Skeletal muscle satellite cell (primary cell): Measurements from ENCODE around the gene SH3RF2.
"Not testable (repeated sequence)": the region's sequence is repeated elsewhere in the genome, so short reads cannot be mapped to it uniquely, and the experiment has no call there.

ENCODE experiments used
- H3K27me3 ChIP-seq: 2 replicates; pipeline ENCODE4 v1.7.0; 2013; ENCODE audit warnings: low read length; ENCODE audit not compliant: control insufficient read depth, insufficient read depth
- H3K36me3 ChIP-seq: 2 replicates; pipeline ENCODE4 v1.7.0; 2013; ENCODE audit warnings: mild to moderate bottlenecking, control low read depth, low read length; ENCODE audit not compliant: insufficient read depth
- H3K4me1 ChIP-seq: 2 replicates; pipeline ENCODE4 v1.7.0; 2013; ENCODE audit warnings: low read length; ENCODE audit not compliant: control insufficient read depth, insufficient read depth
- H3K4me2 ChIP-seq: 2 replicates; pipeline ENCODE4 v1.7.0; 2013; ENCODE audit warnings: mild to moderate bottlenecking, low read length
- H3K4me3 ChIP-seq: 2 replicates; pipeline ENCODE4 v1.7.0; 2013; ENCODE audit warnings: low read length
- H3K9ac ChIP-seq: 2 replicates; pipeline ENCODE4 v1.7.0; 2013; ENCODE audit warnings: mild to moderate bottlenecking, low read depth, low read length, moderate library complexity
- H3K9me3 ChIP-seq: replicated peaks from 2 replicates; pipeline ENCODE4 v1.7.0; 2013; ENCODE audit warnings: mild to moderate bottlenecking, control low read depth, low read length

Gene SH3RF2

DNA sequence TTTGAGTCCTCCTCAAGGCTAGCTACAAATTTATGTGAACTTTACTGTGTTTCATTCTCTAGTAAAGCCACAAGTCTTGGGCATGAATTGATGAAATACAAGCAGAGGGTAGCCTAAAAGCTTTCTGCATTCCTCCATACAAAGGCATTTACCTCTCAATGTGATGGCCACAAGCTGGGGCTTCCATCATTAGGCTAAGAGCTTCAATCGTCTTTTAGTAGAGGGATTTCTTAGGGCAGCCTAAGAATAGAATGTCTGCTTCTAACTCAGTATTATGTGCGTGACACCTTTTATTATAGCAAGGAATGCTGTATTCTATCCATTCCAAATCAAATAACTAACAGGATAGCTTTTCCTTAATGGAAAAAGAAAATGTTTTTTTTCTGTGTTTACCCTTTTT is 165.3 kb downstream of the SH3RF2 start:
- Histone ChIP-seq H3K36me3 (peaks cover 5% of the 10 kb centered on the region), H3K27me3 (no peaks in the 10 kb centered on the region), H3K9me3 (no peaks in the 10 kb centered on the region), H3K4me2 (no peak overlapping the region), H3K4me1 (no peaks in the 10 kb centered on the region), H3K4me3 (no peak overlapping the region), H3K9ac (no peak overlapping the region)

DNA sequence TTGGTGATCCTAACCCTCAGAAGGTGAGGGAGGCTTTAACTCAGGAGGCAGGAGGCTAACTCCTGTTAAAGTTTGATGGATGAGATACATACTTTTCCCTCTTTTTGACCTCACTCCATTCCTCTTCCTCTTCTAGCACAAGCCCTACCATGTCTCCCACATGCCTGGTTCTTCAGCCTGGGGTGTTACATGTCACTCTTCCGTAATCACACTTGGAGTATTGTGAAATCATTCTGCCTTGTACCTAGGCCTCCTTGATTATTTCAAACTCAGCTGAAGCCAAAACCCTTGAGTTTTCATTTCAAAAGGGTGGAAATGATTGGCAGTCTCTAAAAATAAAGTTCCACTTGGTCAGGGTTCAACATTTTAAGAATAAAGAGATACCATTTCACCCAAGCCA is 167.2 kb downstream of the SH3RF2 start:
- Histone ChIP-seq H3K9ac (no peak overlapping the region), H3K4me2 (no peak overlapping the region), H3K4me3 (no peak overlapping the region), H3K4me1 (no peaks in the 10 kb centered on the region), H3K36me3 (peaks cover 5% of the 10 kb centered on the region), H3K9me3 (no peaks in the 10 kb centered on the region), H3K27me3 (no peaks in the 10 kb centered on the region)

- H3K4me3 ChIP-seq: no peak within 1 kb of the TSS
- peaks cover 5% of the 10 kb centered on the region for H3K36me3 ChIP-seq
- H3K9ac ChIP-seq: no peak within 1 kb of the TSS
- H3K4me2 ChIP-seq: no peak within 1 kb of the TSS
- no peaks in the 10 kb centered on the region for H3K9me3 ChIP-seq
- no peaks in the 10 kb centered on the region for H3K4me1 ChIP-seq
- H3K27me3 ChIP-seq: no peaks in the 10 kb centered on the region
Measured at GRCh38 chr5:146105477-146105876, 169.1 kb downstream of the SH3RF2 start, which contains the start of gene PLAC8L1. Gene PLAC8L1, minus strand, starts transcription at chr5:146105577. Its CDS starts 1,266 bp downstream, at chr5:146104311.

DNA sequence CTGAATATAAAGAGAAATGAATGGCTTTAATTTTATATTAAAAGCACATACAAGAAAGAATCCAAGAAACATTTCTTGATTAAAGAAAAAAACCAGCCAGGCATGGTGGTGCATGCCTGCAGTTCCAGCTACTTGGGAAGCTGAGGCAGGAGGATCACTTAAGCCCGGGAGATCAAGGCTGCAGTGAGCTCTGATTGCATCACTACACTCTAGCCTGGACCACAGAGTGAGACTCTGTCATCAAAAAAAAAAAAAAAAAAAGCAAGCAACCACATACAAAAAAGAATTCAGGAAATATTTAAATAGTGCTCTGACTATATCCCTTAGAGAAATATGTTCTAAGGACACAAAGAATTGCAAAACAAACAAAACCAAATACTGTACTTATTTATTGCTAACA is 171.5 kb downstream of the SH3RF2 start:
- no peak overlapping the region for H3K4me2 ChIP-seq
- peaks cover 15% of the 10 kb centered on the region for H3K36me3 ChIP-seq
- no peaks in the 10 kb centered on the region for H3K9me3 ChIP-seq
- H3K4me3 ChIP-seq: no peak overlapping the region
- H3K9ac ChIP-seq: no peak overlapping the region
- no peaks in the 10 kb centered on the region for H3K4me1 ChIP-seq
- H3K27me3 ChIP-seq: no peaks in the 10 kb centered on the region

DNA sequence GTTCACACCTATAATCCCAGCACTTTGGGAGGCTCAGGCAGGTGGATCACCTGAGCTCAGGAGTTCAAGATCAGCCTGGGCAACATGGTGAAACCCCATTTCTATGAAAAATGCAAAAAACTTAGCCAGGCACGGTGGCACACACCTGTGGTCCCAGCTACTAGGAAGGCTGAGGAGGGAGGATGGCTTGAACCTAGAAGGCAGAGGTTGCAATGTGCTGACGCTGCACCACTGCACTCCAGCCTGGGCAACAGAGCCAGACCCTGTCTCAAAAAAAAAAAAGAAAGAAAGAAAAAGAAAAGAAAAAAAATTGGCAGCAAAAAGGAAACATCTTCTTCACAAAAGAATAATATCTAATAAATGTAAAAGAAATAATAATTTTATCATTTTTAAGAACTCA is 172.5 kb downstream of the SH3RF2 start:
- not testable (repeated sequence) for H3K4me1 ChIP-seq, H3K4me3 ChIP-seq, H3K4me2 ChIP-seq, H3K9me3 ChIP-seq, H3K27me3 ChIP-seq, H3K9ac ChIP-seq
- H3K36me3 ChIP-seq: peaks cover 18% of the 10 kb centered on the region

DNA sequence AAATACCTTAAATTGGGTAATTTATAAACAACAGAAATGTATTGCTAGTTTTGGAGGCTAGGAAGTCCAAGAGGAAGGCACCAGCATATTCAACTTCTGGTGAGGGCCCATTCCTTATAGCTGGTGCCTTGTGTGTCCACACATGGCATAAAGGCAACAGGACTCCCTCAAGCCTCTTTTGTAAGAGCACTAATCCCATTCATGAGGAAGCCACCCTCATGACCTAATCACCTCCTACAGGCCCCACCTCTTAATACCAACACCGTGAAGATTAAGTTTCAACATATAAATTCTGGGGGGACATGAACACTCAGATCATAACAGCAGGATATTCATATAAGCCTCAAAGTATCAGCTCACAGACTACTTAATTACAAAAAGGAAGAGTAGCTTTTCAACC is 173.0 kb downstream of the SH3RF2 start:
- peaks cover 21% of the 10 kb centered on the region for H3K36me3 ChIP-seq
- H3K4me3 ChIP-seq: no peak overlapping the region
- no peak overlapping the region for H3K9ac ChIP-seq
- no peaks in the 10 kb centered on the region for H3K9me3 ChIP-seq
- no peaks in the 10 kb centered on the region for H3K27me3 ChIP-seq
- H3K4me2 ChIP-seq: no peak overlapping the region
- H3K4me1 ChIP-seq: no peaks in the 10 kb centered on the region

- Histone ChIP-seq H3K36me3 (peaks cover 26% of the 10 kb centered on the region), H3K4me1 (no peaks in the 10 kb centered on the region), H3K9me3 (no peaks in the 10 kb centered on the region), H3K4me2 (no peak overlapping the region), H3K27me3 (no peaks in the 10 kb centered on the region), H3K9ac (no peak overlapping the region), H3K4me3 (no peak overlapping the region)
Measured at GRCh38 chr5:146111409-146111808, 175.0 kb downstream of the SH3RF2 start.

- Histone ChIP-seq H3K36me3 (peaks cover 31% of the 10 kb centered on the region), H3K4me1 (no peaks in the 10 kb centered on the region), H3K9ac (no peak overlapping the region), H3K27me3 (no peaks in the 10 kb centered on the region), H3K4me2 (no peak overlapping the region), H3K4me3 (no peak overlapping the region), H3K9me3 (no peaks in the 10 kb centered on the region)
Measured at GRCh38 chr5:146112476-146112875, 176.1 kb downstream of the SH3RF2 start.
